K562 (cell line): ENCODE data around the gene R3HDM2. TPM values are rescaled to one million over a fixed set of nuclear protein-coding genes. Genes with fewer than 3 reads are reported as not detected.

Experiments used
- ATAC-seq: fragments of 200-7000 bp; cut with Tn5 transposase; 3 replicates; pipeline ENCODE4 v1.9.1; 2020; ENCODE audit warnings: moderate library complexity
- BruUV-seq: library from RNA; stranded (reverse); fragments of 400-500 nt; replicated peaks from 2 replicates; lab custom pipeline; 2021; lab: Mats Ljungman, UMichigan
- CTCF ChIA-PET: fragments of 300-600 bp; formaldehyde crosslinking; extraction: SDS; loops from one replicate; lab custom pipeline; 2021; ENCODE audit warnings: low intra/inter-chr PET ratio; lab: Yijun Ruan, JAX
- POLR2A ChIA-PET: fragments of 300-600, 350-650 bp; sonication (Branson Sonifier 250); formaldehyde crosslinking; extraction: SDS; loops from one replicate; lab custom pipeline; 2021; ENCODE audit warnings: antibody characterized with exemption, inconsistent platforms; lab: Yijun Ruan, JAX
- DNase-seq, 4 experiments: peaks; one replicate each; pipeline versions ENCODE4 v3.0.0 to v3.0.0-alpha.2; 2011 to 2018; ENCODE audit warnings: low spot score in 3 of 4, mixed read lengths in 3 of 4; ENCODE audit errors: extremely low read depth in 1 of 4
- FAIRE-seq: peaks from 2 replicates; lab custom pipeline; 2011; peaks lifted over from hg19 to GRCh38; lab: Jason Lieb, UNC
- H2AFZ ChIP-seq: 2 replicates; pipeline ENCODE4 v1.6.0; 2011; ENCODE audit warnings: low read depth, low read length, control low read depth, inconsistent platforms
- H3K27ac ChIP-seq: fragments of 200-600 bp; 3 replicates; pipeline ENCODE4 v1.8.0; 2011; ENCODE audit warnings: low read depth, mild to moderate bottlenecking, control low read depth, inconsistent platforms, low read length, moderate library complexity, mixed read lengths; ENCODE audit errors: extremely low read depth
- H3K27me3 ChIP-seq, 2 experiments: fragments of 300-600 bp in 1 of 2; 2 replicates in 1 of 2; 3 replicates in 1 of 2; pipeline versions ENCODE4 v1.6.0 to v1.8.0; 2011; ENCODE audit warnings: inconsistent platforms in 2 of 2, low read length in 2 of 2, mild to moderate bottlenecking in 1 of 2, mixed read lengths in 1 of 2, moderate library complexity in 1 of 2; ENCODE audit not compliant: control insufficient read depth in 2 of 2, insufficient read depth in 2 of 2
- H3K36me3 ChIP-seq: fragments of 300-600 bp; 3 replicates; pipeline ENCODE4 v1.8.0; 2011; ENCODE audit warnings: mild to moderate bottlenecking, low read length, inconsistent platforms; ENCODE audit not compliant: control insufficient read depth, insufficient read depth
- H3K4me1 ChIP-seq, 2 experiments: fragments of 200-600 bp in 1 of 2; replicated peaks in 1 of 2; 2 replicates in 1 of 2; 3 replicates in 1 of 2; pipeline versions ENCODE4 v1.5.1 to v1.8.0; 2011; ENCODE audit warnings: inconsistent platforms in 2 of 2, low read length in 2 of 2, mild to moderate bottlenecking in 1 of 2, mixed read lengths in 1 of 2, moderate library complexity in 1 of 2; ENCODE audit not compliant: control insufficient read depth in 2 of 2, insufficient read depth in 2 of 2
- H3K4me2 ChIP-seq: 2 replicates; pipeline ENCODE4 v1.6.1; 2011; ENCODE audit warnings: low read length, control low read depth, inconsistent platforms, mixed read lengths; ENCODE audit not compliant: insufficient read depth
- H3K4me3 ChIP-seq: fragments of 200-600 bp; sonication (generic), shearing (Covaris generic); 2 replicates; pipeline ENCODE4 v1.5.1; 2016; ENCODE audit warnings: control low read depth, inconsistent platforms
- H3K79me2 ChIP-seq: fragments of 200-600 bp; 3 replicates; pipeline ENCODE4 v1.8.0; 2011; ENCODE audit warnings: low read length, inconsistent platforms; ENCODE audit not compliant: control insufficient read depth, insufficient read depth
- H3K9ac ChIP-seq, 2 experiments: 2 replicates each; pipeline versions ENCODE4 v1.6.0 to v1.6.1; 2011; ENCODE audit warnings: low read depth in 2 of 2, low read length in 2 of 2, control low read depth in 1 of 2, inconsistent platforms in 1 of 2, mild to moderate bottlenecking in 1 of 2, mixed read lengths in 1 of 2; ENCODE audit not compliant: insufficient read depth in 1 of 2
- H3K9me1 ChIP-seq: one replicate; pipeline ENCODE4 v1.6.0; 2011; ENCODE audit warnings: inconsistent platforms, mild to moderate bottlenecking, low read length, moderate library complexity; ENCODE audit not compliant: control insufficient read depth, insufficient read depth
- H3K9me3 ChIP-seq: replicated peaks from 2 replicates; pipeline ENCODE4 v1.5.1; 2011; ENCODE audit warnings: low read depth, low read length, inconsistent platforms; ENCODE audit not compliant: control insufficient read depth, insufficient read depth
- H4K20me1 ChIP-seq: replicated peaks from 2 replicates; pipeline ENCODE4 v1.6.1; 2011; ENCODE audit warnings: low read length, inconsistent platforms, mixed read lengths; ENCODE audit not compliant: control insufficient read depth, insufficient read depth
- ETS2 ChIP-seq: IDR thresholded peaks from 2 replicates; pipeline ENCODE4 v1.6.1; 2016; ENCODE audit warnings: borderline replicate concordance, missing genetic modification characterization, mild to moderate bottlenecking, moderate library complexity, missing compliant biosample characterization; ENCODE audit not compliant: poor library complexity, severe bottlenecking
- GABPA ChIP-seq: fragments of 200-800 bp; sonication (Bioruptor generic); conservative IDR thresholded peaks from 2 replicates; pipeline ENCODE4 v1.6.1; 2016; ENCODE audit warnings: low read depth, missing genetic modification characterization, missing compliant biosample characterization
- MITF ChIP-seq: IDR thresholded peaks from 2 replicates; pipeline ENCODE4 v1.6.1; 2014; ENCODE audit warnings: antibody characterized with exemption
- PHF20 ChIP-seq: fragments of 450-650 bp; IDR thresholded peaks from 2 replicates; pipeline ENCODE4 v1.6.1; 2018; ENCODE audit not compliant: partially characterized antibody
- SOX6 ChIP-seq: fragments of 450-650 bp; IDR thresholded peaks from 2 replicates; pipeline ENCODE4 v1.6.1; 2014; ENCODE audit warnings: mild to moderate bottlenecking
- SREBF2 ChIP-seq: sonication (generic); formaldehyde crosslinking; IDR thresholded peaks from 2 replicates; pipeline ENCODE4 v1.4.0; 2020; ENCODE audit warnings: mild to moderate bottlenecking, missing genetic modification reagents
- SRF ChIP-seq, 2 experiments: fragments of 250-450, 450-650 bp in 1 of 2; sonication (Bioruptor Pico) in 1 of 2; sonication (generic) in 1 of 2; formaldehyde crosslinking; IDR thresholded peaks; 2 replicates each; pipeline versions ENCODE4 v1.5.0 to v1.5.1; 2020 to 2022; ENCODE audit warnings: mild to moderate bottlenecking in 1 of 2, missing genetic modification reagents in 1 of 2
- XRCC4 ChIP-seq: IDR thresholded peaks from one replicate; pipeline ENCODE4 v1.6.1; 2011; ENCODE audit not compliant: insufficient read depth, insufficient read length; ENCODE audit errors: extremely low read depth
- WGBS: fragments of 100-300 bp; shearing (Covaris generic); methylation state at CpG from one replicate; pipeline ENCODE4 v1.1.6; 2016; ENCODE audit warnings: low coverage, mixed read lengths; ENCODE audit not compliant: insufficient coverage; ENCODE audit errors: missing lambda C conversion rate; 5-methylcytosine and 5-hydroxymethylcytosine counted together
- in situ Hi-C: fragments of 300-500 bp; cut with MboI; formaldehyde crosslinking; loops from 4 replicates; pipeline ENCODE4 v1.15.0; 2018; ENCODE audit warnings: inconsistent platforms, mixed read lengths
- intact Hi-C: fragments of 100-400 bp; cut with micrococcal nuclease; formaldehyde crosslinking; loops from 2 replicates; pipeline ENCODE4 v1.14.2; 2022
- polyA plus RNA-seq, 8 experiments: library from polyadenylated mRNA; depleted of rRNA in 4 of 8; stranded (reverse) in 5 of 8; unstranded in 3 of 8; fragments of >200 nt; fragmentation: Nextera tagmentation in 2 of 8; fragmentation: Illumina TruSeq in 1 of 8; extraction: Ambion mirVana in 2 of 8; extraction: Trizol in 1 of 8; gene quantifications; 2 replicates each; pipeline versions ENCODE4 v1.2.1 to v1.2.3, GENCODE V29; 2011 to 2014; ENCODE audit warnings: inconsistent platforms in 1 of 8, missing spikeins in 1 of 8
- total RNA-seq, 7 experiments: library from RNA; depleted of rRNA in 6 of 7; stranded (reverse); fragments of >200 nt in 6 of 7; fragmentation: Illumina TruSeq in 2 of 7; extraction: Trizol in 2 of 7; gene quantifications; 2 replicates each; pipeline versions ENCODE4 v1.2.1 to v1.2.3, GENCODE V29; 2011 to 2021; ENCODE audit warnings: low replicate concordance in 1 of 7
- TF ChIP-seq, protein P1 (sequence below): fragments of 450-650 bp; formaldehyde crosslinking; IDR thresholded peaks from 2 replicates; pipeline ENCODE4 v1.4.0; 2020; ENCODE audit warnings: mild to moderate bottlenecking, moderate library complexity
- TF ChIP-seq, protein P2 (sequence below): sonication (generic); formaldehyde crosslinking; IDR thresholded peaks from 2 replicates; pipeline ENCODE4 v1.9.0; 2022; ENCODE audit warnings: mild to moderate bottlenecking, missing genetic modification reagents
- TF ChIP-seq, protein P3 (sequence below): sonication (generic); formaldehyde crosslinking; IDR thresholded peaks from 2 replicates; pipeline ENCODE4 v1.8.0; 2022; ENCODE audit warnings: mild to moderate bottlenecking, missing genetic modification reagents
- TF ChIP-seq, protein P4 (sequence below), 2 experiments: fragments of 450-650 bp in 1 of 2; sonication (generic) in 1 of 2; formaldehyde crosslinking; conservative IDR thresholded peaks; 2 replicates each; pipeline versions ENCODE4 v1.4.0 to v1.8.1; 2020 to 2022; ENCODE audit warnings: mild to moderate bottlenecking in 1 of 2, missing genetic modification reagents in 1 of 2

The R3HDM2 gene
- total and polyA plus RNA-seq, 9 of the 15 experiments (the other 6 are each of a cell fraction or from before 2014, with no cell fraction given), result 3.3 to 18.8 (median 9.0) TPM

DNA sequence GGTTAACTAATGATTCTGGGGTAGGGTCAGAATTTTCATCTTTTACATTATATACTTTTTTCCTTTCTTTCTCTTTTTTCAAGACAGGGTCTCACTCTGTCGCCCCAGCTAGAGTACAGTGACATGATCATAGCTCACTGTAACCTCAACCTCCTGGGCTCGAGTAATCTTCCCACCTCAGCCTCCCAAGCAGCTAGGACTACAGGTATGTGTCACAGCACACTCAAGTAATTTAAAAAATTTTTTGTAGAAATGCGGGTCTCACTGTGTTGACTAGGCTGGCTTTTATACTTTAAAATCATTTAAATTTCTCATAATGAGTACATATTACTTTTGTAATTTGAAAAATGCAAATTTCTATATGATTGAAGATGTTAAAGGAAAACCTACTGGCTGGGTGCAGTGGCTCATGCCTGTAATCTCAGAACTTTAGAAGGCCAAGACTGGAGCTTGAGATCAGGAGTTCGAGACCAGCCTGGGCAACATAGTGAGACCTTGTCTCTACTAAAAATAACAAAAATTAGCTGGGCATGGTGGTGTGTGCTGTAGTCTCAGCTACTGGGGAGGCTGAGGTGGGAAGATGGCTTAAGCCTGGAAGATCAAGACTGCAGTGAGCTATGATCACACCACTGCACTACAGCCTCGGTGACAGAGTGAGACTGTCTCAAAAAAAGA lies 25.7 kb downstream of the R3HDM2 start:
- no peak overlapping the region for H3K4me2 ChIP-seq
- intact Hi-C loops (no loop called here), in situ Hi-C loops (no loop called here)
- H2AFZ ChIP-seq, result no peak overlapping the region
- ChIA-PET POLR2A (interaction anchor here (0.5 to 0.6 kb wide), 3 partner anchors 16 to 178 kb away, joined by 3 to 5 read pairs (median 3); no protein-coding TSS in a partner anchor), CTCF (no interaction called here)
- TF ChIP-seq SREBF2 (CRISPR knock-in tag) (no peak), SRF (CRISPR knock-in tag; IDR thresholded peaks at IDR 0.05) (no peak), ETS2 (no peak), XRCC4 (no peak), SOX6 (no peak), GABPA (tag) (no peak), MITF (no peak), PHF20 (no peak)
- TF ChIP-seq, protein P1, sequence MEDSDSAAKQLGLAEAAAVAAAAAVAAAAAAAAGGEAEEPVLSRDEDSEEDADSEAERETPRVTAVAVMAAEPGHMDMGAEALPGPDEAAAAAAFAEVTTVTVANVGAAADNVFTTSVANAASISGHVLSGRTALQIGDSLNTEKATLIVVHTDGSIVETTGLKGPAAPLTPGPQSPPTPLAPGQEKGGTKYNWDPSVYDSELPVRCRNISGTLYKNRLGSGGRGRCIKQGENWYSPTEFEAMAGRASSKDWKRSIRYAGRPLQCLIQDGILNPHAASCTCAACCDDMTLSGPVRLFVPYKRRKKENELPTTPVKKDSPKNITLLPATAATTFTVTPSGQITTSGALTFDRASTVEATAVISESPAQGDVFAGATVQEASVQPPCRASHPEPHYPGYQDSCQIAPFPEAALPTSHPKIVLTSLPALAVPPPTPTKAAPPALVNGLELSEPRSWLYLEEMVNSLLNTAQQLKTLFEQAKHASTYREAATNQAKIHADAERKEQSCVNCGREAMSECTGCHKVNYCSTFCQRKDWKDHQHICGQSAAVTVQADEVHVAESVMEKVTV (CRISPR knock-in tag), result no peak
- TF ChIP-seq, protein P2, sequence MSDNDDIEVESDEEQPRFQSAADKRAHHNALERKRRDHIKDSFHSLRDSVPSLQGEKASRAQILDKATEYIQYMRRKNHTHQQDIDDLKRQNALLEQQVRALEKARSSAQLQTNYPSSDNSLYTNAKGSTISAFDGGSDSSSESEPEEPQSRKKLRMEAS (CRISPR knock-in tag), result no peak
- TF ChIP-seq, protein P3, sequence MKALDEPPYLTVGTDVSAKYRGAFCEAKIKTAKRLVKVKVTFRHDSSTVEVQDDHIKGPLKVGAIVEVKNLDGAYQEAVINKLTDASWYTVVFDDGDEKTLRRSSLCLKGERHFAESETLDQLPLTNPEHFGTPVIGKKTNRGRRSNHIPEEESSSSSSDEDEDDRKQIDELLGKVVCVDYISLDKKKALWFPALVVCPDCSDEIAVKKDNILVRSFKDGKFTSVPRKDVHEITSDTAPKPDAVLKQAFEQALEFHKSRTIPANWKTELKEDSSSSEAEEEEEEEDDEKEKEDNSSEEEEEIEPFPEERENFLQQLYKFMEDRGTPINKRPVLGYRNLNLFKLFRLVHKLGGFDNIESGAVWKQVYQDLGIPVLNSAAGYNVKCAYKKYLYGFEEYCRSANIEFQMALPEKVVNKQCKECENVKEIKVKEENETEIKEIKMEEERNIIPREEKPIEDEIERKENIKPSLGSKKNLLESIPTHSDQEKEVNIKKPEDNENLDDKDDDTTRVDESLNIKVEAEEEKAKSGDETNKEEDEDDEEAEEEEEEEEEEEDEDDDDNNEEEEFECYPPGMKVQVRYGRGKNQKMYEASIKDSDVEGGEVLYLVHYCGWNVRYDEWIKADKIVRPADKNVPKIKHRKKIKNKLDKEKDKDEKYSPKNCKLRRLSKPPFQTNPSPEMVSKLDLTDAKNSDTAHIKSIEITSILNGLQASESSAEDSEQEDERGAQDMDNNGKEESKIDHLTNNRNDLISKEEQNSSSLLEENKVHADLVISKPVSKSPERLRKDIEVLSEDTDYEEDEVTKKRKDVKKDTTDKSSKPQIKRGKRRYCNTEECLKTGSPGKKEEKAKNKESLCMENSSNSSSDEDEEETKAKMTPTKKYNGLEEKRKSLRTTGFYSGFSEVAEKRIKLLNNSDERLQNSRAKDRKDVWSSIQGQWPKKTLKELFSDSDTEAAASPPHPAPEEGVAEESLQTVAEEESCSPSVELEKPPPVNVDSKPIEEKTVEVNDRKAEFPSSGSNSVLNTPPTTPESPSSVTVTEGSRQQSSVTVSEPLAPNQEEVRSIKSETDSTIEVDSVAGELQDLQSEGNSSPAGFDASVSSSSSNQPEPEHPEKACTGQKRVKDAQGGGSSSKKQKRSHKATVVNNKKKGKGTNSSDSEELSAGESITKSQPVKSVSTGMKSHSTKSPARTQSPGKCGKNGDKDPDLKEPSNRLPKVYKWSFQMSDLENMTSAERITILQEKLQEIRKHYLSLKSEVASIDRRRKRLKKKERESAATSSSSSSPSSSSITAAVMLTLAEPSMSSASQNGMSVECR (CRISPR knock-in tag), result no peak
- TF ChIP-seq, protein P4, sequence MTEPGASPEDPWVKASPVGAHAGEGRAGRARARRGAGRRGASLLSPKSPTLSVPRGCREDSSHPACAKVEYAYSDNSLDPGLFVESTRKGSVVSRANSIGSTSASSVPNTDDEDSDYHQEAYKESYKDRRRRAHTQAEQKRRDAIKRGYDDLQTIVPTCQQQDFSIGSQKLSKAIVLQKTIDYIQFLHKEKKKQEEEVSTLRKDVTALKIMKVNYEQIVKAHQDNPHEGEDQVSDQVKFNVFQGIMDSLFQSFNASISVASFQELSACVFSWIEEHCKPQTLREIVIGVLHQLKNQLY (CRISPR knock-in tag; conservative IDR thresholded peaks at IDR 0.05), result no peak
- H3K4me1 ChIP-seq, result no peaks in the 10 kb centered on the region
- BruUV-seq, result no TSS peak
- H3K27ac ChIP-seq, result no peak overlapping the region
- H3K27me3 ChIP-seq, result no peaks in the 10 kb centered on the region
- H3K9me3 ChIP-seq, result no peaks in the 10 kb centered on the region
- no peaks in the 10 kb centered on the region for H3K36me3 ChIP-seq
- no peak overlapping the region for H3K4me3 ChIP-seq
- WGBS, result 84% methylated on average over 5 of the region's 5 CpGs
- no peaks in the 10 kb centered on the region for H3K9me1 ChIP-seq
- 0 out of 3 replicates have a peak, but pooled peaks cover 3% of the 10 kb centered on the region for H3K79me2 ChIP-seq
- H4K20me1 ChIP-seq, result no peaks in the 10 kb centered on the region
- no peak for DNase-seq
- no peak; the same call in 2 of the 3 replicates for ATAC-seq
- no peak overlapping the region for H3K9ac ChIP-seq
- no peak for FAIRE-seq
